ENCODE measurements around the gene CSNK1G1. TPM values are rescaled to one million over a fixed set of nuclear protein-coding genes. Genes with fewer than 3 reads are reported as not detected.
"Not testable (repeated sequence)": the region's sequence is repeated elsewhere in the genome, so short reads cannot be mapped to it uniquely, and the experiment has no call there.

Gene CSNK1G1
- total RNA-seq, 1 donor from 2014 or later, result 19.8 TPM

GRCh38 chr15:64337761-64338160 lies 18.2 kb downstream of the CSNK1G1 start:
- Histone ChIP-seq H3K9me3 (no peaks in the 10 kb centered on the region), H3K27ac (no peak overlapping the region), H3K4me1 (peaks cover 6% of the 10 kb centered on the region), H3K36me3 (peaks cover 11% of the 10 kb centered on the region), H3K27me3 (ENCODE audit: low read depth) (no peaks in the 10 kb centered on the region), H3K4me3 (no peak overlapping the region)
- ATAC-seq (no peak), DNase-seq (no peak)
- no peak for TF ChIP-seq CTCF (IDR thresholded peaks at IDR 0.05)
- intact Hi-C loops (cut with DNase I), result no loop called here

DNA sequence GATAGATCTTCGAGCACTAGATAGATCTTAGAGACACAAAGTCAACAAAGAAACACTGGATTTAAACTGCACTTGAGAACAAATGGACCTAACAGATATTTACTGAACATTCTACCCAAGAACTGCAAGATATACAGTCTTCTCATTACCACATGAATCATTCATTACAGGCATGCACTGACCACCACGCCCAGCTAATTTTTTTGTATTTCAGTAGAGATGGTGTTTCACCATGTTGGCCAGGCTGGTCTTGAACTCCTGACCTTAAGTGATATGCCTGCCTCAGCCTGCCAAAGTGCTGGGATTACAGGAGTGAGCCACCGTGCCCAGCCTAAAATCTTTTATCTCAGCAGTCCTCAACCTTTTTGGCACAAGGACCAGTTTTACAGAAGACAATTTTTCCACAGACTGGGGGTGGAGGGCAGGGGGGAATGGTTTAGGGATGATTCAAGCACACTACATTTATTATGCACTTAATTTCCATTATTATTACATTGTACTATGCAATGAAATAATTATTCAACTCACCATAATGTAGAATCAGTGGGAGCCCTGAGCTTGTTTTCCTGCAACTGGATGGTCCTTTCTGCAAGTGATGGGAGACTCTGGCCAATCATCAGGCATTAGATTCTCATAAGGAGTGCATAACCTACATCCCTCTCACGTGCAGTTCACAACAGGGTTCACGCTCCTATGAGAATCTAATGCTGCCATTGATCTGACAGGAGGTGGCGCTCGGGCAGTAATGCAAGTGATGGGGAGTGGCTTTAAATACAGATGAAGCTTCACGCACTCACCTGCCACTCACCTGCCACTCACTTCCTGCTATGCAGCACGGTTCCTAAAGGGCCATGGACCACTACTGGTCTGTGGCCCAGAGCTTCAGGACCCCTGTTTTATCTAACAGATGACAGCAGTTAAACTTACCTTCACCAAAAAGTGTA lies 21.7 kb downstream of the CSNK1G1 start:
- ATAC-seq (no peak), DNase-seq (no peak)
- Histone ChIP-seq H3K27ac (no peak overlapping the region), H3K27me3 (ENCODE audit: low read depth) (no peaks in the 10 kb centered on the region), H3K9me3 (no peaks in the 10 kb centered on the region), H3K36me3 (no peaks in the 10 kb centered on the region), H3K4me3 (no peak overlapping the region), H3K4me1 (peaks cover 6% of the 10 kb centered on the region)
- intact Hi-C loops (cut with DNase I), result no loop called here
- no peak for TF ChIP-seq CTCF (IDR thresholded peaks at IDR 0.05)

DNA sequence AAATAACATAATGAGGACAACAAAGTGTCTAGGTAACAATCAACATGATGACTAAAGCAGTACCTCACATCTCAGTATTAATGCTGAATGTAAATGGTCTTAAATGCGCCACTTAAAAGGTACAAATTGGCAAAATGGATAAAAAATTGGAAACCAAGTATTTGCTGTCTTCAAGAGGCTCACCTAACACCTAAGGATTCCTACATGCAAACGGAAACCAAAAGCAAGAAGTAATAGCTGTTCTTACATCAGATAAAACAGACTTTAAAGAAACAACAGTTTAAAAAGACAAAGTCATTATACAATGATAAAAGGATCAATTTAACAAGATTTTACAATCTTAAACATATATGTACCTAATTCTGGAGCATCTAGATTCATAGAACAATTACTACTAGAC lies 22.5 kb downstream of the CSNK1G1 start:
- Histone ChIP-seq H3K9me3 (no peaks in the 10 kb centered on the region), H3K4me3 (no peak overlapping the region), H3K27ac (no peak overlapping the region), H3K4me1 (peaks cover 6% of the 10 kb centered on the region), H3K36me3 (no peaks in the 10 kb centered on the region), H3K27me3 (ENCODE audit: low read depth) (no peaks in the 10 kb centered on the region)
- no peak for TF ChIP-seq CTCF (IDR thresholded peaks at IDR 0.05)
- intact Hi-C loops (cut with DNase I), result no loop called here
- ATAC-seq (no peak), DNase-seq (no peak)

GRCh38 chr15:64331668-64332067 lies 24.3 kb downstream of the CSNK1G1 start:
- ATAC-seq; H3K4me1 ChIP-seq; H3K36me3 ChIP-seq; H3K27ac ChIP-seq; H3K27me3 ChIP-seq (ENCODE audit: low read depth); H3K4me3 ChIP-seq; DNase-seq; intact Hi-C loops (cut with DNase I); H3K9me3 ChIP-seq: not testable (repeated sequence)

DNA sequence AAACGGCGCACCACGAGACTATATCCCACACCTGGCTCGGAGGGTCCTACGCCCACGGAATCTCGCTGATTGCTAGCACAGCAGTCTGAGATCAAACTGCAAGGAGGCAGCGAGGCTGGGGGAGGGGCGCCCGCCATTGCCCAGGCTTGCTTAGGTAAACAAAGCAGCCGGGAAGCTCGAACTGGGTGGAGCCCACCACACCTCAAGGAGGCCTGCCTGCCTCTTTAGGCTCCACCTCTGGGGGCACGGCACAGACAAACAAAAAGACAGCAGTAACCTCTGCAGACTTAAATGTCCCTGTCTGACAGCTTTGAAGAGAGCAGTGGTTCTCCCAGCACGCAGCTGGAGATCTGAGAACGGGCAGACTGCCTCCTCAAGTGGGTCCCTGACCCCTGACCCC lies 29.0 kb downstream of the CSNK1G1 start:
- H3K36me3 ChIP-seq; H3K27me3 ChIP-seq (ENCODE audit: low read depth); ATAC-seq; H3K4me1 ChIP-seq; intact Hi-C loops (cut with DNase I); DNase-seq; H3K4me3 ChIP-seq; H3K9me3 ChIP-seq; H3K27ac ChIP-seq: not testable (repeated sequence)

DNA sequence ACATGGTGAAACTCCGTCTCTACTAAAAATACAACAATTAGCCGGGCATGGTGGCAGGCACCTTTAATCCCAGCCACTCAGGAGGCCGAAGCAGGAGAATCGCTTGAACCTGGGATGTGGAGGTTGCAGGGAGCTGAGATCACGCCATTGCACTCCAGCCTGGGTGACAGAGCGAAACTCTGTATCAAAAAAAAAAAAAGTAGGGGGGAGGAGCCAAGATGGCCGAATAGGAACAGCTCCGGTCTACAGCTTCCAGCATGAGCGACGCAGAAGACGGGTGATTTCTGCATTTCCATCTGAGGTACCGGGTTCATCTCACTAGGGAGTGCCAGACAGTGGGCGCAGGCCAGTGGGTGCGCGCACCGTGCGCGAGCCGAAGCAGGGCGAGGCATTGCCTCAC lies 29.5 kb downstream of the CSNK1G1 start:
- intact Hi-C loops (cut with DNase I); H3K27ac ChIP-seq; H3K4me1 ChIP-seq; H3K4me3 ChIP-seq; H3K9me3 ChIP-seq; DNase-seq; H3K27me3 ChIP-seq (ENCODE audit: low read depth); H3K36me3 ChIP-seq; ATAC-seq: not testable (repeated sequence)

DNA sequence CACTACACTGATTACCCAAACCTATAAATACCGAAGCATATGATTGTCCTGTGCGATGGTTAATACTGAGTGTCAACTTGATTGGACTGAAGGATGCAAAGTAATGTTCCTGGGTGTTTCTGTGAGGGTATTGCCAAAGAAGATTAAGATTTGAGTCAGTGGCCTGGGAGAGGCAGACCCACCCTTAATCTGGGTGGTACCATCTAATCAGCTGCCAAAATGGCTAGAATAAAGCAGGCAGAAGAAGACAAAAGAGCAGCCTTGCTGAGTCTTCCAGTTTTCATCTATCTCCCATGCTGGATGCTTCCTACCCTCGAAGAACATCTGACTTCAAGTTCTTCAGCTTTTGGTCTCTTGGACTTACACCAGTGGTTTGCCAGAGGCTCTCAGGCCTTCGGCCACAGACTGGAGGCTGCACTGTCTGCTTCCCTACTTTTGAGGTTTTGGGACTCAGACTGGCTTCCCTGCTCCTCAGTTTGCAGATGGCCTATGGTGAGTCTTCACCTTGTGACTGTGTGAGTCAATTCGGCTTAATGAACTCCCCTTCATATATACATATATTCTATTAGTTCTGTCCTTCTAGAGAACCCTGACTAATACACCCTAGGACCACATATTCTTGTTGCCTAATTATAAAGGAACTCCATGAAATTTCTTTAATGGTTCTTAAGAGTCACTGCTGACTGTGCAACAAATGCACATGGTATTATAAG lies 31.7 kb downstream of the CSNK1G1 start:
- no peak for TF ChIP-seq CTCF (IDR thresholded peaks at IDR 0.05)
- Histone ChIP-seq H3K27ac (no peak overlapping the region), H3K4me3 (no peak overlapping the region), H3K27me3 (ENCODE audit: low read depth) (no peaks in the 10 kb centered on the region), H3K4me1 (no peaks in the 10 kb centered on the region), H3K9me3 (no peaks in the 10 kb centered on the region), H3K36me3 (no peaks in the 10 kb centered on the region)
- DNase-seq, result no peak
- intact Hi-C loops (cut with DNase I), result no loop called here
- no peak for ATAC-seq
